Heart right ventricle (tissue), 16 donors: ENCODE measurements around the gene NOLC1. TPM values are rescaled to one million over a fixed set of nuclear protein-coding genes. Genes with fewer than 3 reads are reported as not detected.

Source experiments
- ATAC-seq, 8 donors: fragments of 200-7000 bp; cut with Tn5 transposase; one replicate each; pipeline ENCODE4 v1.9.1; 2020; ENCODE audit warnings: mild to moderate bottlenecking in 8 of 8, moderate library complexity in 8 of 8, moderate number of reproducible peaks in 1 of 8
- DNase-seq, 2 donors: peaks; one replicate each; pipeline ENCODE4 v3.0.0-alpha.2; 2020
- H3K27ac ChIP-seq, 10 donors: fragments of 200-600 bp; sonication (generic) in 2 of 10; one replicate each; pipeline versions ENCODE4 v1.5.0 to v1.8.0; 2020 to 2022; ENCODE audit warnings: mild to moderate bottlenecking in 3 of 10
- H3K27me3 ChIP-seq, 7 donors: fragments of 200-600 bp; one replicate each; pipeline ENCODE4 v1.8.0; 2021 to 2022; ENCODE audit warnings: mild to moderate bottlenecking in 2 of 7
- H3K36me3 ChIP-seq, 9 donors: fragments of 200-600 bp; sonication (generic) in 1 of 9; one replicate each; pipeline versions ENCODE4 v1.5.0 to v1.8.0; 2020 to 2022; ENCODE audit warnings: mild to moderate bottlenecking in 2 of 9
- H3K4me1 ChIP-seq, 9 donors: fragments of 200-600 bp; sonication (generic) in 1 of 9; one replicate each; pipeline versions ENCODE4 v1.5.0 to v1.8.0; 2020 to 2022; ENCODE audit warnings: mild to moderate bottlenecking in 4 of 9
- H3K4me3 ChIP-seq, 10 donors: fragments of 200-600 bp; sonication (generic) in 2 of 10; one replicate each; pipeline versions ENCODE4 v1.5.0 to v1.8.0; 2020 to 2022; ENCODE audit warnings: mild to moderate bottlenecking in 7 of 10, moderate library complexity in 2 of 10
- H3K9me3 ChIP-seq, 11 donors: fragments of 200-600 bp in 10 of 11; sonication (generic) in 2 of 11; one replicate each; pipeline versions ENCODE4 v1.5.0 to v1.8.0; 2013 to 2022; ENCODE audit warnings: mild to moderate bottlenecking in 2 of 11, control low read depth in 1 of 11, moderate library complexity in 1 of 11
- CTCF ChIP-seq, 9 donors: fragments of 200-600 bp; sonication (generic) in 2 of 9; IDR thresholded peaks; one replicate each; pipeline versions ENCODE4 v1.5.0 to v1.8.0; 2021 to 2022; ENCODE audit warnings: antibody characterized with exemption in 9 of 9, mild to moderate bottlenecking in 5 of 9, moderate library complexity in 1 of 9
- WGBS, 2 donors: extraction: QIAGEN DNeasy Blood & Tissue Kit; methylation state at CpG; one replicate each; pipeline ENCODE4 v1.1.7; 2013; ENCODE audit warnings: inconsistent platforms in 1 of 2; 5-methylcytosine and 5-hydroxymethylcytosine counted together
- intact Hi-C, 10 donors: fragments of 100-400 bp; cut with DNase I; formaldehyde crosslinking; loops; one replicate each; pipeline versions ENCODE4 v1.11.1 to v1.14.2; 2022
- polyA plus RNA-seq, 2 donors: library from polyadenylated mRNA; stranded (reverse); fragments of 200-250 nt; gene quantifications; one replicate each; pipeline ENCODE4 v1.2.3, GENCODE V29; 2013
- total RNA-seq, 10 donors: library from RNA; stranded (reverse); fragmentation: NEBNext Ultra II Directional in 3 of 10; extraction: Animal tissue kit (Norgen Biotek cat#: 25700) in 3 of 10; gene quantifications; one replicate each; pipeline versions ENCODE4 v1.2.1 to v1.2.4, GENCODE V29; 2021 to 2023
- donor health status: Arrhythmogenic right ventricular cardiomyopathy.
- donor health status: ischemic (EF 13 %, LVEDD 7.1; RV severe dilation, severe dysfunction).
- donor health status: healthy with polysubstance abuse.
- donor health status: DM: no; HTN: yes; CAD: no.
- donor health status: DM: no; HTN: no; CAD: no.
- donor health status: ischemic (EF 25% LVEDD 6.9; RV normal size, moderate dysfunction).
- donor health status: ischemic (EF 25% LVEDD 5.7; RV mildly dilated, moderate dysfunction).
- donor health status: healthy.
- donor health status: DM: yes; HTN: yes; CAD: no.
- donor health status: Ischemic cardiomyopathy.
- donor health status: ischemic (EF 35%, LVEDD 5.7; RV mildly dilated, moderate dysfunction).
- donor health status: nonischemic (EF 11% LVEDD 7.7; RV severe dilation, severe dysfunction).
- donor health status: DM: yes; HTN: yes; CAD: no.
- donor health status: PGD.
- donor health status: ischemic (EF 29% LVEDD 5.4; RV normal size, mild dysfunction).
- donor health status: nonischemic (EF 23%, LVEDD 6.1; RV moderate dilation, normal function).

Gene NOLC1
- total and polyA plus RNA-seq, 12 donors: 8.6 to 45.5 (median 27.8) TPM

DNA sequence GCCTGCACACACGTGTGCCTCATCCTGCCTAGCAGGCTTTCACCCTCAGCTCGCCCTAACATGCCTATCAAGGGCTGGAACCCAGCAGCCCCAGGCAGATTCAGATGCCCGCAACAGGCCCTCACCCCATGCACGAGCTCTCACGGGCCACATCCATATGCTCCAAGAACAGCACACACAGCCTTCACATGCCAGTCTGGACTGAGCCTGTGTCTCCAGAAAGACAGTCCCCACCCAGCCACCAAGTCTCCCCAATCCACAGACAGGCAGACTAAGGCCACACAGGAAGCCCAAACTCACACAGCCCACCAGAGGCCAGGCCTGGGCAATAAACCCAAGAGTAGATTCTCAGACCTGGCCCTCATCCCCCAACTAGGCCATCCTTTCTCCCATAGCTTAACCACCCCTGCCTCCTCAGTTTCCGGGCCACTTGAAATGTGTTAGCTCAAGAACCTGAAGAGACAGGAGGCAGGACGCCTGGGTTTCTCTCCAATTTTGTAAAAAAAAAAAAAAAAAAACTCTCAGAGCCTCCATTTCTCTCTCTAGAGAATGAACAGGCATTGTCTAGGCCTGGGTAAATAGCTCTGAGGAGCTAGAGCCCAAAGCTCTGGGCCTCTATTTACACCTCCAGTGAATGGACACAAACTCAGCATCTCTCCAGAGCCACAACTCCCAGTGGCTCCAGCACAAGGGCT lies 38.8 kb upstream of the NOLC1 start:
- Histone ChIP-seq H3K36me3 (peaks cover 6 to 35% (median 27%) of the 10 kb centered on the region in 9 donors), H3K27me3 (no peaks in the 10 kb centered on the region), H3K4me3 (peak overlapping the region in 9 of 10 donors; percentile 67 to 99 (median 78)), H3K27ac (peak overlapping the region in 6 of 10 donors; percentile 74 to 100 (median 96)), H3K9me3 (no peaks in the 10 kb centered on the region), H3K4me1 (peaks cover 19 to 68% (median 59%) of the 10 kb centered on the region in 9 donors)
- intact Hi-C loops: loop anchor here in 2 of 10 donors (5.0 kb wide), 2 partner anchors 41 to 46 kb away; partner anchors contain the start of gene HPS6 (in 1 of the 2)
- TF ChIP-seq CTCF (IDR thresholded peaks at IDR 0.05): no peak
- 36 to 50% methylated on average over 7 of the region's 7 CpGs for WGBS, 2 donors
- DNase-seq (no peak), ATAC-seq (no peak)

GRCh38 chr10:102113956-102114857 lies 38.0 kb upstream of the NOLC1 start:
- Histone ChIP-seq H3K36me3 (peaks cover 0 to 27% (median 19%) of the 10 kb centered on the region in 9 donors), H3K4me1 (peaks cover 23 to 76% (median 67%) of the 10 kb centered on the region in 9 donors), H3K27ac (peak overlapping the region in 9 of 10 donors; percentile 74 to 100 (median 96)), H3K4me3 (peak overlapping the region; percentile 54 to 99 (median 78)), H3K27me3 (no peaks in the 10 kb centered on the region), H3K9me3 (no peaks in the 10 kb centered on the region)
- ATAC-seq (peak in 3 of 8 donors; percentile 1 to 24 (median 5)), DNase-seq (peak in 1 of 2 donors; percentile 35)
- WGBS, 2 donors: 1 to 4% methylated on average over 40 to 42 of the region's 45 CpGs
- TF ChIP-seq CTCF (IDR thresholded peaks at IDR 0.05): no peak
- intact Hi-C loops: loop anchor here in 2 of 10 donors (5.0 kb wide), 2 partner anchors 42 to 47 kb away; partner anchors contain the start of gene HPS6 (in 1 of the 2)

DNA sequence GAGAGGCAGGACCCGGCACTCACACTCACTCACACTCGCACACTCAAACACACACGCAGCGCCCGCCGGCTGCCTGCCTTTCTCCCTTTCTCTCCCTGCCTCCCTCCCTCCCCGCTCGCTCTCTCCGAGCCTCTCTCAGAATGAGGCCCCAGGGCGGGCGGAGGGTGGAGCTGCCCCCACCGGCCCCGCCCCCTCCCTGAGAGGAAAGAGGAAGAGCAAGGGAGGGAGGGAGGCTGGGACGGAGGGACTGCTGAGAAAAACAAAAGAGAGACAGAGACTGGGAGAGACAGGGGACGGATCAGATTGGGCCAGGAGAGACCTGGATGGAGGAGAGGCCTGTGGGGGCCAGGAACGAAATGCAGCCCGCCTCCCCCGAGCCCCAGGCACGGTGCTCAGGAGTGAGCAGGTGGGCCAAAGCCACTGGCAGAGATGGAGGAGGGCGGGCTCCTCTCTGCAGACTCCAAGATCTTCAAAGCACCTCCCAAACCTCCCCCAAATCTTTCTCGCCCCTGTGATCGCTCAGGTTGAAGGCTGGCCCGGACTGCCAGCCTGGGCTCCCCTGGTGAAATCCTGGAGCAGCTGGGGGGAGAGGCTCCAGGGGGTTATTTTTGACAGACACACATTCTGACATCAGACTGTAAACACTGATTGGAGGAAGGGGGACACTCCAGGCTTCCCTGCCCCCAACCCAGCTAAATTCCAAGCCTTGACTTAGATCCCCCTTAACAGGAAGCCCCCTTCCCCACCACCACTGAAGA lies 37.1 kb upstream of the NOLC1 start:
- ATAC-seq: peak; percentile 73 to 87 (median 80)

More for the DNA sequence above, 37.1 kb upstream of the NOLC1 start:
- TF ChIP-seq CTCF (IDR thresholded peaks at IDR 0.05): no peak
- WGBS, 2 donors: 0 to 1% methylated on average over 20 to 23 of the region's 23 CpGs
- Histone ChIP-seq H3K9me3 (no peaks in the 10 kb centered on the region), H3K27me3 (no peaks in the 10 kb centered on the region), H3K4me3 (peak overlapping the region; percentile 54 to 99 (median 78)), H3K4me1 (peaks cover 23 to 78% (median 69%) of the 10 kb centered on the region in 9 donors), H3K27ac (peak overlapping the region; percentile 21 to 100 (median 95)), H3K36me3 (peaks cover 0 to 19% (median 11%) of the 10 kb centered on the region in 9 donors)
- peak; percentile 89 to 92 for DNase-seq
- intact Hi-C loops: loop anchor here in 4 of 10 donors (5.0 kb wide), 3 partner anchors 43 to 58 kb away; partner anchors contain the start of genes HPS6 (in 2 of the 4) and ARMH3 (in 1 of the 4)
